ENCODE results near the gene ADGRB3.

ADGRB3 gene

GRCh38 chr6:68651011-68651985, 16.2 kb downstream of the ADGRB3 start:
- Mint-ChIP-seq H3K4me1 (peaks cover 12% of the 10 kb centered on the region), H3K9me3 (no peaks in the 10 kb centered on the region), H3K27ac (no peak overlapping the region), H3K27me3 (ENCODE audit: low read depth, poor library complexity) (peaks cover 3% of the 10 kb centered on the region), H3K36me3 (ENCODE audit: low read depth) (no peaks in the 10 kb centered on the region), H3K4me3 (no peak overlapping the region)
- TF ChIP-seq CTCF (IDR thresholded peaks at IDR 0.05), result no peak
- DNase-seq, result no peak

GRCh38 chr6:68652117-68652536, 17.0 kb downstream of the ADGRB3 start:
- no peak for DNase-seq
- Mint-ChIP-seq H3K36me3 (ENCODE audit: low read depth) (no peaks in the 10 kb centered on the region), H3K4me3 (no peak overlapping the region), H3K9me3 (no peaks in the 10 kb centered on the region), H3K27me3 (ENCODE audit: low read depth, poor library complexity) (no peaks in the 10 kb centered on the region), H3K4me1 (peaks cover 12% of the 10 kb centered on the region), H3K27ac (no peak overlapping the region)
- TF ChIP-seq CTCF (IDR thresholded peaks at IDR 0.05), result no peak

- Mint-ChIP-seq H3K4me1 (peaks cover 12% of the 10 kb centered on the region), H3K36me3 (ENCODE audit: low read depth) (no peaks in the 10 kb centered on the region), H3K9me3 (no peaks in the 10 kb centered on the region), H3K27ac (no peak overlapping the region), H3K27me3 (ENCODE audit: low read depth, poor library complexity) (no peaks in the 10 kb centered on the region), H3K4me3 (no peak overlapping the region)
- TF ChIP-seq CTCF (IDR thresholded peaks at IDR 0.05), result no peak
- no peak for DNase-seq
Observed at GRCh38 chr6:68653074-68653705, 18.1 kb downstream of the ADGRB3 start.

GRCh38 chr6:68653706-68654089, 18.6 kb downstream of the ADGRB3 start:
- H3K4me1 Mint-ChIP-seq, result peaks cover 12% of the 10 kb centered on the region
- no peaks in the 10 kb centered on the region for H3K36me3 Mint-ChIP-seq (ENCODE audit: low read depth)
- no peak overlapping the region for H3K27ac Mint-ChIP-seq
- H3K9me3 Mint-ChIP-seq, result no peaks in the 10 kb centered on the region
- DNase-seq, result no peak
- TF ChIP-seq CTCF (IDR thresholded peaks at IDR 0.05), result no peak
- no peaks in the 10 kb centered on the region for H3K27me3 Mint-ChIP-seq (ENCODE audit: low read depth, poor library complexity)
- no peak overlapping the region for H3K4me3 Mint-ChIP-seq

- no peak overlapping the region for H3K27ac Mint-ChIP-seq
- DNase-seq, result no peak
- H3K36me3 Mint-ChIP-seq (ENCODE audit: low read depth), result no peaks in the 10 kb centered on the region
- H3K4me1 Mint-ChIP-seq, result peaks cover 12% of the 10 kb centered on the region
- no peak overlapping the region for H3K4me3 Mint-ChIP-seq
- H3K9me3 Mint-ChIP-seq, result no peaks in the 10 kb centered on the region
- TF ChIP-seq CTCF (IDR thresholded peaks at IDR 0.05), result no peak
- no peaks in the 10 kb centered on the region for H3K27me3 Mint-ChIP-seq (ENCODE audit: low read depth, poor library complexity)
Observed at GRCh38 chr6:68654134-68654533, 19.1 kb downstream of the ADGRB3 start.
